ENCODE results near the gene DOCK7.

DNA sequence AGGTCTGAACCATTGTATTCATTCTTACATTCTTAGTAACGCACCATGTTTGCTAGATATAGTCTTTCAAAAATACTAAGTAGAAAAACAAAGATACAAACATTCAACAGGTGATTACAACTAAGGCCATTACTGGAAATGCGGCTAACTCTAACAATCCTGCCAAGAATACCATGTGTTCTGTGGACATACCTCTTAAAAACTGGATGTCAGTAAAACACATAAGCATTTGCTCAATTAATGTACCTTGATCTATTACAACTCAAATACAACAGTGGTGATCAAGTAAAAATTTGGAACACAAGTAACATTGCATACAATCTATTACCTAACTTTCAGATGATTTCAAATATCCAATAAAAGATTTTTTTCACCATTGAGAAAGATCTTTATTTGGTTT, 75.4 kb downstream of the DOCK7 start:
- TF ChIP-seq EZH2phosphoT487 (IDR thresholded peaks at IDR 0.05; ENCODE audit: insufficient read depth, low read depth), result no peak
- TF ChIP-seq EZH2 (IDR thresholded peaks at IDR 0.05; ENCODE audit: insufficient read depth, poor library complexity, severe bottlenecking), result no peak

Measured in GM23248 (cell line).